Panc1 (cell line): ENCODE results near the gene PTH2. TPM values are rescaled to one million over a fixed set of nuclear protein-coding genes. Genes with fewer than 3 reads are reported as not detected.

Source experiments
- ATAC-seq: fragments of 200-7000 bp; cut with Tn5 transposase; 2 replicates; pipeline ENCODE4 v1.9.1; 2020; ENCODE audit warnings: mild to moderate bottlenecking, moderate library complexity
- BruUV-seq: library from RNA; stranded (reverse); fragments of 400-500 nt; replicated peaks from 2 replicates; lab custom pipeline; 2021; lab: Mats Ljungman, UMichigan
- CTCF ChIA-PET: fragments of 300-600 bp; sonication (Branson Sonifier 250); formaldehyde crosslinking; loops from one replicate; lab custom pipeline; 2022; ENCODE audit warnings: antibody characterized with exemption; lab: Charles Lee
- POLR2A ChIA-PET: fragments of 300-600 bp; sonication (Branson Sonifier 250); formaldehyde crosslinking; loops from one replicate; lab custom pipeline; 2022; ENCODE audit warnings: antibody characterized with exemption; lab: Charles Lee
- DNase-seq: peaks from one replicate; pipeline ENCODE4 v3.0.0-alpha.2; 2010; ENCODE audit warnings: low read depth, low spot score
- H3K27ac ChIP-seq: 2 replicates; pipeline ENCODE4 v1.5.1; 2011; ENCODE audit warnings: mild to moderate bottlenecking, low read length, inconsistent platforms
- H3K27me3 ChIP-seq: fragments of 200-500 bp; sonication (Bioruptor generic); 2 replicates; pipeline ENCODE4 v1.6.0; 2014; ENCODE audit warnings: low read length, inconsistent platforms; ENCODE audit not compliant: control insufficient read depth, insufficient read depth
- H3K36me3 ChIP-seq: fragments of 200-500 bp; sonication (Bioruptor generic); 2 replicates; pipeline ENCODE4 v1.5.1; 2014; ENCODE audit warnings: inconsistent platforms, mild to moderate bottlenecking, low read length, moderate library complexity; ENCODE audit not compliant: control insufficient read depth, insufficient read depth
- H3K4me1 ChIP-seq: 2 replicates; pipeline ENCODE4 v1.5.1; 2011; ENCODE audit warnings: inconsistent platforms, mild to moderate bottlenecking, low read length, moderate library complexity; ENCODE audit not compliant: control insufficient read depth, insufficient read depth
- H3K4me3 ChIP-seq, 2 experiments: 2 replicates each; pipeline ENCODE4 v1.5.1; 2011 to 2012; ENCODE audit warnings: low read depth in 2 of 2, low read length in 2 of 2, mild to moderate bottlenecking in 2 of 2, inconsistent platforms in 1 of 2, moderate library complexity in 1 of 2
- H3K9me3 ChIP-seq: fragments of 200-500 bp; sonication (Bioruptor generic); 2 replicates; pipeline ENCODE4 v1.5.1; 2014; ENCODE audit warnings: low read depth, mild to moderate bottlenecking, inconsistent platforms, low read length, moderate library complexity; ENCODE audit not compliant: control insufficient read depth, insufficient read depth
- CTCF ChIP-seq: fragments of 450-650 bp; IDR thresholded peaks from 2 replicates; pipeline ENCODE4 v1.5.1; 2017; ENCODE audit warnings: mild to moderate bottlenecking
- POLR2AphosphoS5 ChIP-seq: IDR thresholded peaks from 2 replicates; pipeline ENCODE4 v1.6.1; 2012; ENCODE audit warnings: mild to moderate bottlenecking, low read depth, low read length, moderate library complexity
- REST ChIP-seq, 2 experiments: IDR thresholded peaks; 2 replicates each; pipeline ENCODE4 v1.6.1; 2011 to 2012; ENCODE audit warnings: low read depth in 2 of 2, control low read depth in 1 of 2, low read length in 1 of 2, mild to moderate bottlenecking in 1 of 2, moderate library complexity in 1 of 2; ENCODE audit not compliant: insufficient read depth in 1 of 2
- SIN3A ChIP-seq: IDR thresholded peaks from 2 replicates; pipeline ENCODE4 v1.6.1; 2012; ENCODE audit warnings: low read depth, mild to moderate bottlenecking, low read length, moderate library complexity, borderline replicate concordance; ENCODE audit not compliant: insufficient read depth
- TCF7L2 ChIP-seq: IDR thresholded peaks from 2 replicates; pipeline ENCODE4 v1.6.1; 2011; ENCODE audit warnings: mild to moderate bottlenecking, low read depth, low read length, inconsistent platforms
- in situ Hi-C: cut with HindIII; loops from 2 replicates; pipeline ENCODE4 v1.10.0; 2016; ENCODE audit warnings: low sequenced_read_pairs, low pct_unique_long_range_greater_than_20kb
- intact Hi-C: fragments of 100-400 bp; cut with micrococcal nuclease; formaldehyde crosslinking; loops from one replicate; pipeline ENCODE4 v1.10.0; 2022; ENCODE audit not compliant: unreplicated experiment
- total RNA-seq: library from RNA; stranded (reverse); gene quantifications from one replicate; pipeline ENCODE4 v1.2.1, GENCODE V29; 2021; ENCODE audit not compliant: unreplicated experiment

Gene PTH2
- total RNA-seq, 1 experiment from 2014 or later: not detected

DNA sequence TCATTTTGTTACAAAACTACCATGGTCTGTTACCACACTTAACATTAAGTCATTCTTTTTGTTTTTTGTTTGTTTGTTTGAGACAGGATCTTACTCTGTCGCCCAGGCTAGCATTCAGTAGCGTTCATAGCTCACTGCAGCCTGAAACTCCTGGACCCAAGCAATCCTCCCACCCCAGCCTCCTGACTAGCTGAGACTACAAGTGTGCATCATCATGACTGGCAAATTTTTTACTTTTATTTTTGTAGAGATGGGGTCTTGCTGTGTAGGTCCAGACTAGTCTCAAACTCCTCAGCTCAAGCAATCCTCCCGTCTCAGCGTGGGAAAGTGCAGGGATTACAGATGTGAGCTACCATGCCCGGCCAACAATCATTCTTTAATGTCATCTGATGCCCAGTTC, 33.1 kb upstream of the PTH2 start:
- DNase-seq (no peak), ATAC-seq (no peak)
- no peaks in the 10 kb centered on the region; the same call in 1 of the 2 replicates for H3K36me3 ChIP-seq
- POLR2A ChIA-PET: no interaction called here
- TF ChIP-seq REST (IDR thresholded peaks at IDR 0.05; ENCODE audit: insufficient read depth in 1 of 2, low read depth in 2 of 2, low read length in 1 of 2) (no peak), SIN3A (no peak), CTCF (no peak), POLR2AphosphoS5 (no peak), TCF7L2 (no peak)
- no peak overlapping the region for H3K4me3 ChIP-seq
- CTCF ChIA-PET: no interaction called here
- H3K9me3 ChIP-seq: no peaks in the 10 kb centered on the region
- no TSS peak for BruUV-seq
- H3K27ac ChIP-seq: no peak overlapping the region
- H3K4me1 ChIP-seq: no peaks in the 10 kb centered on the region; the same call in 1 of the 2 replicates
- in situ Hi-C loops: no loop called here
- intact Hi-C loops: no loop called here
- H3K27me3 ChIP-seq: no peaks in the 10 kb centered on the region

DNA sequence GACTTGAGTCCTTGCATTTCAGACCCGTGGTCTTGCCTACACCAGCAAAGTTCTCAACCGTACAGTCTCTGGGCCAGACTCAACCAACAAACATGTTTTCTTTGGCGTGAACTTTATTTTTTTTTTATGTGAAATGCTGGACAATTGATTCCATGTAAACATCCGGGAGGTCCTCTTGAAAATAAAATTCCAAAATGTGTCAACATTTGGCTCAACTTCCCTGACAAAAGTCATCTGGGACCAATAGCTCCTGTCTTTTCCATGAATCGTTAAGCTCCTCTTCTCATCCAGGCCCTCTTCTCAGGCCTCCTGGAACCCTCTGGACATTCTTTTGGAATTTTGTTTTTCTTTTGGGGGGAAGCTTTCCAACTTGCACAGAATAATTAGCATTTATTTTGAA, 32.5 kb upstream of the PTH2 start:
- intact Hi-C loops: no loop called here
- no peaks in the 10 kb centered on the region for H3K9me3 ChIP-seq
- no peak overlapping the region for H3K27ac ChIP-seq
- no peaks in the 10 kb centered on the region; the same call in 1 of the 2 replicates for H3K4me1 ChIP-seq
- CTCF ChIA-PET: no interaction called here
- POLR2A ChIA-PET: no interaction called here
- DNase-seq: no peak
- no TSS peak for BruUV-seq
- no peaks in the 10 kb centered on the region; the same call in 1 of the 2 replicates for H3K36me3 ChIP-seq
- TF ChIP-seq TCF7L2 (no peak), POLR2AphosphoS5 (no peak), REST (IDR thresholded peaks at IDR 0.05; ENCODE audit: insufficient read depth in 1 of 2, low read depth in 2 of 2, low read length in 1 of 2) (no peak), SIN3A (no peak), CTCF (no peak)
- in situ Hi-C loops: no loop called here
- no peak overlapping the region for H3K4me3 ChIP-seq
- no peak for ATAC-seq
- no peaks in the 10 kb centered on the region for H3K27me3 ChIP-seq
